Motor neuron (in vitro differentiated cells): Measurements from ENCODE around the gene GLRA3. TPM values are rescaled to one million over a fixed set of nuclear protein-coding genes. Genes with fewer than 3 reads are reported as not detected.

Experiments used
- ATAC-seq, 8 experiments: fragments of 200-7000 bp; cut with Tn5 transposase; replicated peaks in 6 of 8; 2 replicates each; pipeline ENCODE4 v1.8.0; 2021; ENCODE audit warnings: mild to moderate bottlenecking in 8 of 8, moderate library complexity in 8 of 8
- H3K27ac ChIP-seq, 2 donors: fragments of 250-450 bp; sonication (Bioruptor Pico); 2 replicates each; pipeline ENCODE4 v1.9.0; 2021; ENCODE audit warnings: antibody characterized with exemption in 2 of 2, mild to moderate bottlenecking in 2 of 2, moderate library complexity in 1 of 2
- H3K4me1 ChIP-seq, 2 donors: fragments of 250-450 bp; sonication (Bioruptor Pico); replicated peaks in 1 of 2; 2 replicates each; pipeline ENCODE4 v1.6.1; 2021; ENCODE audit warnings: antibody characterized with exemption in 2 of 2, mild to moderate bottlenecking in 2 of 2, moderate library complexity in 1 of 2
- H3K4me3 ChIP-seq, 5 donors: fragments of 250-450 bp; sonication (Bioruptor Pico); 2 replicates each; pipeline ENCODE4 v1.9.0; 2021; ENCODE audit warnings: antibody characterized with exemption in 5 of 5, mild to moderate bottlenecking in 5 of 5, moderate library complexity in 4 of 5
- WGBS, 10 experiments: fragments of 450-650 bp; shearing (Covaris generic); methylation state at CpG; one replicate each; pipeline ENCODE4 v1.0.0; 2022; 5-methylcytosine and 5-hydroxymethylcytosine counted together
- in situ Hi-C, 9 experiments: fragments of 400-800 bp; cut with MboI; loops; one replicate each; pipeline ENCODE4 v1.15.0; 2021; ENCODE audit warnings: low sequenced_read_pairs in 9 of 9, low pct_unique_long_range_greater_than_20kb in 2 of 9; ENCODE audit not compliant: unreplicated experiment in 9 of 9
- total RNA-seq, 8 experiments: library from RNA; unstranded; fragments of 300-600 nt; gene quantifications; 2 replicates each; pipeline versions ENCODE4 v1.2.3 to v1.2.4, GENCODE V29; 2022

The GLRA3 gene
- total RNA-seq, 8 experiments from 2014 or later = 0.05 to 7.2 (median 1.4) TPM; not detected in 1

DNA sequence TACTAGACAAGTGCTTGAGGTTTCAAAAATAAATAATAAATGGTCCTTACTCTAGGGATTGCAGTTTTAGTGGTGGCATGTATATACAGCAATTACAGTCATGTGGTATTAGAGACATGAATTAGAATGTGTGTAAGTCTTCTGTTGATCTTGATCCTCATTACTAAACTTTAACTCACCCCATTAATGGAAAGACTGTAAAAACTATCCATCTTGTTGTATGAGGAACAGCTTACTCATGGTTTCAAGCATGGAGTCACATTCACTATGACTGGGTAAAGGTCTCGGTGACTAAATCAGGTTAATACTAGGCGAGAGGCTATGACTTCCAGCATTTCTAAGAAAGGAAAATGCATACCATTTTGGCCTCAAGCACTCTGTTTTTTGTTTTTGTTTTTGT lies 199.8 kb downstream of the GLRA3 start:
- no peak for ATAC-seq
- H3K4me1 ChIP-seq = no peaks in the 10 kb centered on the region
- in situ Hi-C loops = loop anchor here in 2 of 9 experiments (25.0 kb wide), 1 partner anchor 267 kb away; no protein-coding TSS in a partner anchor
- WGBS, 10 experiments = 14 to 100% (median 93%) methylated on average over 1 to 2 of the region's 2 CpGs; no CpG with 5 or more reads in 1 of the 10 experiments
- H3K27ac ChIP-seq = no peak overlapping the region
- no peak overlapping the region for H3K4me3 ChIP-seq

DNA sequence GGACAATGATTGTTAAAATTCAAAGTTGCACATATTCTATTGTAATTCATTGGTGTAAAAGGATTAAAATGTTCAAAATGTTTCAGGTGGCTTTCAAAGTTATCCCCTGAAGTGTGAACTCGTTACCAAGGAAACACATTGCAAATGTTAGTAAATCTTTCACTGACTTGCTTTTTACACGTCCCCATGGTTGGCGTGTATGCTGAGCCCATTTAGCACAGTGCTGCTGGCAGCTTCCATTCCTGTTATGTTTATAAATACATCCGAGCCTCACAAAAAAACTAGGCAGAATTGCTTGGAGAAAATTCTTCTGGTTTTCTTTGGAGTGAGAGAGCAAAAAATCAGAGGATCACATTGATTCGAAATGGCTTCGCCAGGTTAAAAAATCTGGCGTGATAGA lies 200.9 kb downstream of the GLRA3 start:
- ATAC-seq = peak in 1 of 8 experiments; percentile 34
- Histone ChIP-seq H3K4me3 (no peak overlapping the region), H3K4me1 (no peaks in the 10 kb centered on the region), H3K27ac (no peak overlapping the region)
- 47 to 89% (median 70%) methylated on average over 1 to 7 of the region's 7 CpGs for WGBS, 10 experiments
- in situ Hi-C loops = loop anchor here in 2 of 9 experiments (25.0 kb wide), 1 partner anchor 266 kb away; no protein-coding TSS in a partner anchor

GRCh38 chr4:174627473-174627872 lies 201.6 kb downstream of the GLRA3 start:
- no peak overlapping the region for H3K4me3 ChIP-seq
- WGBS, 10 experiments = 20 to 100% (median 100%) methylated on average over 2 of the region's 2 CpGs; no CpG with 5 or more reads in 2 of the 10 experiments
- H3K4me1 ChIP-seq = no peaks in the 10 kb centered on the region
- in situ Hi-C loops = loop anchor here in 2 of 9 experiments (25.0 kb wide), 1 partner anchor 265 kb away; no protein-coding TSS in a partner anchor
- no peak for ATAC-seq
- H3K27ac ChIP-seq = no peak overlapping the region

DNA sequence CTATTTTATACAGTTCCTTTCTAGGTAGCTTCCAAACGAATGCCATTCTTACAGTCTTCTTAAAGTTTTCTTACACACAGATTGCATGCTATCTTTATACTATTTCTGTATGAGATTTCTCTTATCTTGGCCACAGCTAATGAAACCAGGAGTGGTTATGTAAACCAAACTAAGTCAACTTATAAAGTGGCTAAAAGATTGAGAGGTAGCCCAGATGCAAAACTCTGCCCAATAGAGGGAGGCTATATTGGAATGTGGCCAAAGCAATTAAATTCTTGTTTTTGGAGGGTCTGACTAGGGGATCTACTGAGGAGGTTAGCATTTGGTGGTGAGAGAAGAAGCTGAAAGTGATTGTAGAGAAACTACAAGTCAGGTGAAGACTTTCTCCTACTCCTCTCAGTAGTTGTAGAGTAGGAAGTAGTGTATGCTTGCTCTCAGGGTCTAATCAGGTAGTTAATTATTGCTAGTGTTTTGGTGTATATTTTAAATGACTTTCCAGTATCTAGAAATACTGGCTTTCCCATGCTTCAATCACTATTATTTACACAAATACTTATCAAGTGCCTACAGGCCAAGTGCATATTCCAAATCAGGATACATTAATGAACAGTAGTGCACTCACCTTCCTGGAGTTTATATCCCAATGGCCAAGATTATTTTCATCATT lies 202.6 kb downstream of the GLRA3 start:
- no peak overlapping the region for H3K4me3 ChIP-seq
- no peak overlapping the region for H3K27ac ChIP-seq
- ATAC-seq = no peak
- in situ Hi-C loops = loop anchor here in 2 of 9 experiments (25.0 kb wide), 1 partner anchor 264 kb away; no protein-coding TSS in a partner anchor
- WGBS, 10 experiments = 20 to 89% (median 80%) methylated on average over 1 of the region's 1 CpG; no CpG with 5 or more reads in 1 of the 10 experiments
- H3K4me1 ChIP-seq = no peaks in the 10 kb centered on the region

- Histone ChIP-seq H3K4me3 (no peak overlapping the region), H3K4me1 (no peaks in the 10 kb centered on the region), H3K27ac (no peak overlapping the region)
- in situ Hi-C loops = loop anchor here in 1 of 9 experiments (25.0 kb wide), 1 partner anchor 254 kb away; no protein-coding TSS in a partner anchor
- no peak for ATAC-seq
- 24 to 92% (median 70%) methylated on average over 2 to 3 of the region's 3 CpGs; no CpG with 5 or more reads in 1 of the 10 experiments for WGBS, 10 experiments
These were observed 212.4 kb downstream of the GLRA3 start for GRCh38 chr4:174616661-174617060.

DNA sequence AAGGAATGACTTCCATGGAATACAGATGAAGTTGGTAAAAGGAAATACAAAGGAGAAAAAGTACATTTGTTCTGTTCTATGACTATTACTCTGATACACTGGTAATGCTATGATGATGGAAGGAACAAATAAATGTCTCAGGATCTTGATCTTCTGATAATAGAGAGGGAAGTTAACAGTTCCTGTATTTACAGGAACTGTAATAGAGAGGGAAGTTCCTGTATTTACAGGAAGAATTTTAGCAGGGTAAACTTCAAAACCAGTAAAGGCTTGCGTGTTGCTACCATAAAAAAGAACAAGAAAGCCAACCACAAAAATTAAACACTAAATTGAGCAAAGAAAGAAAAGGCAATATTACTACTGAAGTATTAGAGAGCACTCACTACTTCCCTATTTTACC lies 215.1 kb downstream of the GLRA3 start:
- no peaks in the 10 kb centered on the region for H3K4me1 ChIP-seq
- ATAC-seq = no peak
- no peak overlapping the region for H3K4me3 ChIP-seq
- in situ Hi-C loops = loop anchor here in 1 of 9 experiments (25.0 kb wide), 1 partner anchor 252 kb away; no protein-coding TSS in a partner anchor
- WGBS, 10 experiments = 50 to 100% (median 100%) methylated on average over 1 of the region's 1 CpG; no CpG with 5 or more reads in 1 of the 10 experiments
- H3K27ac ChIP-seq = no peak overlapping the region

- Histone ChIP-seq H3K4me3 (no peak overlapping the region), H3K27ac (no peak overlapping the region), H3K4me1 (no peaks in the 10 kb centered on the region)
- no peak for ATAC-seq
- in situ Hi-C loops = loop anchor here in 1 of 9 experiments (25.0 kb wide), 1 partner anchor 249 kb away; no protein-coding TSS in a partner anchor
- 0 to 100% (median 67%) methylated on average over 1 of the region's 1 CpG for WGBS, 10 experiments
These were observed 217.3 kb downstream of the GLRA3 start for GRCh38 chr4:174611792-174612191.

DNA sequence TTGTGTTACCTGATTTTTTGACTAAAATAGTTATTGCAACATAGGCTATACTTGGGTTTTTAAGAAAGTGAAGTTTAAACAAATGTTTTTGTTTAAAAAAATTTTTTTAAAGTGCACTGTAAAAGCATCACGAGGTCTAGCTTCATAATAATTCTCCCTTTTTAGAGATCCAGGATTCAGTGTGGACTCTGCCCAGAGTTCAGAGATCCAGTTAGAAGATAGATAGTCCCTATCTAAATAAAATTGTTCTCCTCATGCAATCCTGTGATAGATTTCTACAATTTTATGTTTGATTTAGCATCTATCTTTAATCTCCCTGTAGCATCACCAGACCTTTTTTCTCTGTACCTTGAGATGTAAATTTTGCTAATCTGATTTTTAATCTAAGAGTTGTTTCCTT lies 221.3 kb downstream of the GLRA3 start:
- no peak for ATAC-seq
- no peaks in the 10 kb centered on the region for H3K4me1 ChIP-seq
- in situ Hi-C loops = loop anchor here in 1 of 9 experiments (25.0 kb wide), 1 partner anchor 245 kb away; no protein-coding TSS in a partner anchor
- H3K27ac ChIP-seq = no peak overlapping the region
- WGBS, 10 experiments = 14 to 100% (median 92%) methylated on average over 1 of the region's 1 CpG; no CpG with 5 or more reads in 2 of the 10 experiments
- no peak overlapping the region for H3K4me3 ChIP-seq

DNA sequence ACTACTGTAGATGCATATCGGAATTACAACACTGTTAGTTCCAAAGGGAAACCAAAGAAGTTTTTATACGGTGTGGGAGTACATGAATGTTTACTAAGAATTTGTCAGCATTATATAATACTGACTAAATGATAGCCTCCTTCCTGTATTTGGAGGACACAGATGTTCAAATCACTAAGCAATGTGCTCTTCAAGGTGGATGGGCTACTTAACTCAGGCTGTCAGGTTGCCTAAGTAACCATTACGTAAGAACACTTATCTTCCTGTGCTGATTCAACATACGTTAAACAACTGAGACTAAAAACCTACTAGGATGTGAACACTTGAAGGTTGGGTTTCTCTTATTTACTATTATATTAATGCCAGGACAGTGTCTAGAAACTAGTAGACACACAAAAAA lies 224.8 kb downstream of the GLRA3 start:
- ATAC-seq = peak in 2 of 8 experiments; percentile 57 to 85
- 25 to 100% (median 88%) methylated on average over 2 to 4 of the region's 4 CpGs for WGBS, 10 experiments
- Histone ChIP-seq H3K4me1 (no peaks in the 10 kb centered on the region), H3K4me3 (no peak overlapping the region), H3K27ac (no peak overlapping the region)
- in situ Hi-C loops = loop anchor here in 1 of 9 experiments (25.0 kb wide), 1 partner anchor 242 kb away; no protein-coding TSS in a partner anchor

GRCh38 chr4:174600391-174600790 lies 228.7 kb downstream of the GLRA3 start:
- no peak overlapping the region for H3K4me3 ChIP-seq
- no peak for ATAC-seq
- no peak overlapping the region for H3K27ac ChIP-seq
- WGBS, 10 experiments = 0 to 90% (median 79%) methylated on average over 1 of the region's 1 CpG
- no peaks in the 10 kb centered on the region for H3K4me1 ChIP-seq
- in situ Hi-C loops = loop anchor here in 1 of 9 experiments (25.0 kb wide), 1 partner anchor 238 kb away; no protein-coding TSS in a partner anchor

DNA sequence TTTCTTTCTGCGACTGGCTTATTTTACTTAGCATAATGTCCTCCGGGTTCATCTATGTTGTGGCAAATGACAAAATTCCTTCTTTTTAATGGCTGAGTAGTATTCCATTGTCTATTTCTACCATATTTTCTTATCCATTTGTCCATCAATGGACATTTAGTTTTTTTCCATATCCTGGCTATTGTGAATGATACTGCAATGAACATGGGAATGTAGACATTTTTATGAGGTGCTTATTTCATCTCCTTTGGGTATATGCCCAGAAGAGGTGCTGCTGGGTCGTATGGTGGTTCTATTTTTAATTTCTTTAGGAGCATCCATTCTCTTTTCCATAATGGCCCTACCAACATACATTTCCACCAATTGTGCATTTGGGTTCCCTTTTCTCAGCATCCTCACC lies 230.2 kb downstream of the GLRA3 start:
- WGBS, 10 experiments = 48 to 100% (median 78%) methylated on average over 2 to 3 of the region's 3 CpGs
- no peak overlapping the region for H3K4me3 ChIP-seq
- in situ Hi-C loops = no loop called here
- no peak overlapping the region for H3K27ac ChIP-seq
- H3K4me1 ChIP-seq = no peaks in the 10 kb centered on the region
- ATAC-seq = no peak

- ATAC-seq = no peak
- in situ Hi-C loops = no loop called here
- 0 to 88% (median 56%) methylated on average over 1 of the region's 1 CpG; no CpG with 5 or more reads in 4 of the 10 experiments for WGBS, 10 experiments
- Histone ChIP-seq H3K4me3 (no peak overlapping the region), H3K27ac (no peak overlapping the region), H3K4me1 (no peaks in the 10 kb centered on the region)
These were observed 232.5 kb downstream of the GLRA3 start for GRCh38 chr4:174596513-174596912.

GRCh38 chr4:174595141-174595929 lies 233.7 kb downstream of the GLRA3 start:
- H3K4me3 ChIP-seq = no peak overlapping the region
- H3K4me1 ChIP-seq = peaks cover 0 to 3% of the 10 kb centered on the region in 2 donors
- WGBS, 10 experiments = 38 to 100% (median 90%) methylated on average over 1 to 4 of the region's 4 CpGs; no CpG with 5 or more reads in 2 of the 10 experiments
- in situ Hi-C loops = no loop called here
- peak in 3 of 8 experiments; percentile 34 to 79 (median 75) for ATAC-seq
- no peak overlapping the region for H3K27ac ChIP-seq
